D721Med (cell line): ENCODE measurements around the gene TCF19.
A peak's percentile ranks its signal among the peaks of the same experiment; 100 is the strongest.

ENCODE experiments used
- DNase-seq: peaks from one replicate; pipeline ENCODE4 v3.0.0; 2011; ENCODE audit warnings: low spot score; ENCODE audit not compliant: insufficient read length
- FAIRE-seq: peaks from 2 replicates; lab custom pipeline; 2011; peaks lifted over from hg19 to GRCh38; lab: Jason Lieb, UNC
- TF ChIP-seq, protein P1 (sequence below): IDR thresholded peaks from 2 replicates; pipeline ENCODE4 v1.5.1; 2012; ENCODE audit warnings: mild to moderate bottlenecking, control low read depth; ENCODE audit not compliant: insufficient read depth; ENCODE audit errors: missing control alignments

Gene TCF19

DNA sequence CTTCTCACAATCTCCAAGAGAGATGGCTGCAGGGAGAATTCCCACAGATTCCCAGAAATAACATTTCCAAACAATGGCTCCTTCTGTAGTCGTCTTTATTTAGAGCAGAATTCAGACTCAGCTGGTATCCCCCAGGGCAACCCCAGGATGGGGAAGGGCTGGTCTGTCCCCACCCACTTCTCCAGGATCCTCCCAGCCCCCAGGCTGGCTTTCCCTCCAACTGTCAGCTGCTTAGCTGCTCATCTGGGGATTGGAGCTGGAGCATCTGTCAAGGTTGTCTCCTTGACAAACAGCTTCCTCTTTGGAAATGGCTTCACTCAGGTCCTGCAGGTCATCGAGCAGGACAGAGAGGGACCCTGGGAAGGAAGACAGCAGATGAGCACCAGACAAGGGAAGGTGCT lies 16.0 kb upstream of the TCF19 start:
- DNase-seq (peak; percentile 59), FAIRE-seq (no peak)
- TF ChIP-seq, protein P1, sequence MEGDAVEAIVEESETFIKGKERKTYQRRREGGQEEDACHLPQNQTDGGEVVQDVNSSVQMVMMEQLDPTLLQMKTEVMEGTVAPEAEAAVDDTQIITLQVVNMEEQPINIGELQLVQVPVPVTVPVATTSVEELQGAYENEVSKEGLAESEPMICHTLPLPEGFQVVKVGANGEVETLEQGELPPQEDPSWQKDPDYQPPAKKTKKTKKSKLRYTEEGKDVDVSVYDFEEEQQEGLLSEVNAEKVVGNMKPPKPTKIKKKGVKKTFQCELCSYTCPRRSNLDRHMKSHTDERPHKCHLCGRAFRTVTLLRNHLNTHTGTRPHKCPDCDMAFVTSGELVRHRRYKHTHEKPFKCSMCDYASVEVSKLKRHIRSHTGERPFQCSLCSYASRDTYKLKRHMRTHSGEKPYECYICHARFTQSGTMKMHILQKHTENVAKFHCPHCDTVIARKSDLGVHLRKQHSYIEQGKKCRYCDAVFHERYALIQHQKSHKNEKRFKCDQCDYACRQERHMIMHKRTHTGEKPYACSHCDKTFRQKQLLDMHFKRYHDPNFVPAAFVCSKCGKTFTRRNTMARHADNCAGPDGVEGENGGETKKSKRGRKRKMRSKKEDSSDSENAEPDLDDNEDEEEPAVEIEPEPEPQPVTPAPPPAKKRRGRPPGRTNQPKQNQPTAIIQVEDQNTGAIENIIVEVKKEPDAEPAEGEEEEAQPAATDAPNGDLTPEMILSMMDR: no peak

DNA sequence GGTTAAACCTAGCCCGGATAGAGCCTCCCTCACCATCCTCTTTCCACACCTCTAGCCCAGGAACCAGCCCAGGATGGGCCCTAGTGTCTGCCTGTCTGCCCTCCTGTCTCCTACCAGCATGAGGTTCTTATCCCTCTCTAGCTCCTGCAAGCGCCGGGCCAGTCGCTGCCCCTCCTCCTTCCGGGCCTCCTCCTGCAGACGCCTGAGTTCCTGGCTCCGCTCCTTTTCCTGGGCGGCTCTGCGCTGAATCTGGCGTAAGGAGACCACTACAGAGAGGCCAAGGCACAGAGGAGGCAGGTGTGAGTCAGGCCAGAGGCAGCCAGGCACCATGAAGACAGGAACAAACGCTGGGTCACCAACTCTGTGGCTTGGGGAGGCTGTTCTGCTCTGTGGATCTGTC lies 15.2 kb upstream of the TCF19 start:
- FAIRE-seq (no peak), DNase-seq (no peak)
- TF ChIP-seq, protein P1: no peak

DNA sequence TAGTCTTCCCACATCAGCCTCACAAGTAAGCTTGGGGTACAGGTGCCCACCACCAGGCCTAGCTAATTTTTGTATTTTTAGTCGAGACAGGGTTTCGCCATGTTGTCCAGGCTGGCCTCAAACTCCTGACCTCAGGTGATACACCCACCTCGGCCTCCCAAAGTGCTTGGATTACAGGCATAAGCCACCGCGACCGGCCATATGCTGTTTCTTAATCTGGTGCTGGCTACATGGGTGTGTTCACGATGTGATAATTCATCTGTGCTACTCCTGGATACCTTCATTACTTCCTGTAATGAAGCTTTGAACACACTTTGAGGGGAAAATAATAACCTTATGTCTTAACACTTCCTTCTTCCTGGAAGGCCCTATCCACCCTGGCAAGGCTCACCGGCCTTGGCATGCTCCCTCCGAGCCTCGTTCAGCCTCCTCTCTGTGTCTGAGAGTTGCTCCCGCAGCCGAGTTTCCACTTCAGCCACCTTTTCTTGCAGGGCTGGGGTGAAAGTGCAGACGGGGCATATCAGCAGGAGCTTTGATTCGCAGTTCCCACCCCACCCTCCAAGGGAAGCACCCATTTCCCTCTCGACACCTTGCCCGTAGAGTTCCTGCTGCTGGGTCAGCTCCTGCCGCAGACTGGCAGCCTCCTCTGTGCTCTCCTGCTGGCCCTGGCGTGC lies 14.0 kb upstream of the TCF19 start:
- no peak for FAIRE-seq
- no peak for DNase-seq
- TF ChIP-seq, protein P1: no peak

DNA sequence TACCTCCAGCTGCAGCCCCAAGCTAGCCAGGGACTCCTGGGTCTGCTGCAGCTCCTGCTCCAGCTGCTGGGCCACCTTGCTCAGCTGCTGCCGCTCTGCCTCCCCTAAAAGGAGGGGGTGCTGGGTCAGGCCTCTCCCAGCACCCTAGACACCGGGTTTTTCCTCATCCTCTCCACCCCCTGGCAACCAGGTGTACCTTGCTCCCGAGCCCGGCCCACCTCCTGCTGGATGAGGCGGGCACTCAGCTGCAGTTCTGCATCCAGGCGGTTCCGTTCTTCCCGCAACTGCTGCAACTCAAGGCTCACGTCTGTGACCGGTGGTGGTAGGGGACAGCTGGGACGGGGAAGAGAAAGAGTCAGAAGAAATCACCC lies 13.4 kb upstream of the TCF19 start:
- no peak for DNase-seq
- TF ChIP-seq, protein P1: no peak
- no peak for FAIRE-seq

DNA sequence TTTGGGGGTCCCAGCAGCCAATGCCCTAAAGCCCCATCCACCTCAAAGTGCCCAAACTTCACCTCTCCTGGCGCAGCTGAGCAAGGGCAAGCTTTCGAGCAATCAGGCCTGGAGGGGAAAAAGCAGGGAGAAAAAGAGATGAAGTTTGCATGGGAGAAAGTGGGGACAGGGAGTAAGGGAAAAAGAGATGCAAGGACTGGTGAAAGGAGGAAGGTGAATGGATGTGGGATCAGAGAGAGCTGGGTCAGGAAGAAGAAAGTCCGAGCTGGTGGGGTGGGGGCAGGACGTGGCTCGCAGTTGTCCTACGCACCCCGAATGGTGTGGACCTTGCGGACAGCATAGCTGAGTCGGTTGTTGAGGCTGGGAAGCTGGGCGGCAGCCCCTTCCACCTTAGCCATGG lies 13.0 kb upstream of the TCF19 start:
- TF ChIP-seq, protein P1: no peak
- DNase-seq (no peak), FAIRE-seq (no peak)

DNA sequence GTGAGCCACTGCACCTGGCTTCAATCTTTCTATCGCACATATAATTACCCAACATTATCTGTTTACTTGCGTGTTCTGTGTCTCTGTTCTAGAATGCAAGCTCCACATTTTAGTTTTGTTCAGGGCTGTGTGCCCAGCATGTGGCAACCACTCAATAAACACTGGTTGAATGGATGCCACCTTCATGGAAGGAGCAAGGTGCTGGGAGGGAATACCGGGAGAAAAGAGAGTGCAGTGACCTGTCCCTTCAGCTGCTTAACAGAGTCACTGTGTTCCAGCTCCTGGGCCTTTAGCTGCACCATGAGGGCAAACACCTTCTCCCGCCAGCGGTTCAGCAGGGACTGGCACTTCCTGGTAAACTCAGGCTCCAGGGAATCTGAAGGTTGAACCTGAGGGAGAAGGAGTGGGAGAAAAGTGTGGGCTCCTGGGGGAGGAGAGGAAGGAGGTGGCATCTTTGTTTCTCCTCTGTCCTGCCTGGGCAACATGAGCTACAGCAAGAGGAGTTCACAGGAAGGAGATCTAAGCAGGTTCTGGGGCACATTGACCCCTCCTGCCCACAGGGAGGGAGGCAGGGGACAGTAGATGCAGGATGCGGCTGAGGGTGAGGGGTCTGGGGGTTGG lies 8.5 kb upstream of the TCF19 start:
- TF ChIP-seq, protein P1: no peak
- FAIRE-seq: no peak
- no peak for DNase-seq

DNA sequence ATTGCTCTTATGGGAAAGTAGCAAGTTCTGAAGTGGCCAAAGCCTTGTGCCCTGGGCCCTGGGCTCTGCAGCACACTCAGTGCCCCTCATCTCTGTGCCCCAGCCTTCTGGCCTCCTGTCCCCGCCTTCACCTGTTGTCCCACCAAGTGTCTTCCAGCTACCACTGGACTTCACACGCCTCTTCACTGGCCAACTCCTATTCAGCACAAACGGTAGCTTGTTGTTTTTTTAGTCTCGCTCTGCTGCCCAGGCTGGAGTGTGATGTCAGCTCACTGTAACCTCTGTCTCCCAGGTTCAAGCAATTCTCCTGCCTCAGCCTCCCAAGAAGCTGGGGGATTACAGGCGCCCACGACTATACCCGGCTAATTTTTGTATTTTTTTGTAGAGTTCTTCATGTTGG lies 5.6 kb upstream of the TCF19 start:
- DNase-seq (no peak), FAIRE-seq (no peak)
- TF ChIP-seq, protein P1: no peak
